GM19455 (cell line): Measurements from ENCODE around the gene ZNF385D.
"Not testable (repeated sequence)": the region's sequence is repeated elsewhere in the genome, so short reads cannot be mapped to it uniquely, and the experiment has no call there.

Experiments
- ATAC-seq: cut with Tn5 transposase; IDR thresholded peaks from one replicate; pipeline ENCODE4 v1.9.1; 2021; ENCODE audit not compliant: unreplicated experiment

The ZNF385D gene

GRCh38 chr3:21393683-21394311 lies 357.2 kb downstream of the ZNF385D start:
- no peak for ATAC-seq

- no peak for ATAC-seq
These were observed 358.5 kb downstream of the ZNF385D start for GRCh38 chr3:21392526-21392925.

GRCh38 chr3:21390856-21391255 lies 360.2 kb downstream of the ZNF385D start:
- ATAC-seq, result no peak

GRCh38 chr3:21390136-21390535 lies 360.9 kb downstream of the ZNF385D start:
- no peak for ATAC-seq

GRCh38 chr3:21387142-21387826 lies 363.7 kb downstream of the ZNF385D start:
- ATAC-seq, result not testable (repeated sequence)

GRCh38 chr3:21378036-21378435 lies 373.0 kb downstream of the ZNF385D start:
- ATAC-seq, result not testable (repeated sequence)

GRCh38 chr3:21377071-21377769 lies 373.8 kb downstream of the ZNF385D start:
- ATAC-seq, result no peak

- ATAC-seq, result no peak
These were observed 378.7 kb downstream of the ZNF385D start for GRCh38 chr3:21372316-21372715.
